ENCODE measurements around the gene ARFGAP1.

DNA sequence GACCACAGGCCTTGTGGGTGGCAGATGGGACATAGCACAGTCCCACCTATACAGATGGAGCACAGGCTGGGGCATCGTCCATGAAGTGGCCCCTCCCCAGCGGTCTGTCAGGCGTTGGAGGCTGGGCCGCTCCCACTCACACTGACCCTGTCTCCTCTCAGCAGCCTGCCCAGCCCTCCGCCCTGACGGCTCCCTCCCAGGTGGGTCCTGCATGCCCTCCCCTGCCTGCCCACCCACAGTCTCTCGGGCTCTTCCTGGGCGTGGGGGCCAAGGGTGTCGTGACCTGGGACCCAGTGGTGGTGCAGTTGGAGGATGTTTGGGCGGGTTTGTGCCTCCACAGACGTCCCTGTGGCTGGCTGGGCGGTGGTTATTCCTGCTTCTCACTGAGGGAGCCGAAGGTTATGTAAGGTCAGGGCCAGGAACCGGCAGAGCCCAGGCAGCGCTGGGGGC lies 42.7 kb downstream of the ARFGAP1 start:
- TF ChIP-seq POLR2A (IDR thresholded peaks at IDR 0.05; ENCODE audit: low read depth, low read length) (no peak), MXI1 (IDR thresholded peaks at IDR 0.05; ENCODE audit: borderline replicate concordance, low read depth, low read length) (no peak), SMC3 (IDR thresholded peaks at IDR 0.05; ENCODE audit: low read depth, low read length) (no peak)
- TF ChIP-seq, protein P1, sequence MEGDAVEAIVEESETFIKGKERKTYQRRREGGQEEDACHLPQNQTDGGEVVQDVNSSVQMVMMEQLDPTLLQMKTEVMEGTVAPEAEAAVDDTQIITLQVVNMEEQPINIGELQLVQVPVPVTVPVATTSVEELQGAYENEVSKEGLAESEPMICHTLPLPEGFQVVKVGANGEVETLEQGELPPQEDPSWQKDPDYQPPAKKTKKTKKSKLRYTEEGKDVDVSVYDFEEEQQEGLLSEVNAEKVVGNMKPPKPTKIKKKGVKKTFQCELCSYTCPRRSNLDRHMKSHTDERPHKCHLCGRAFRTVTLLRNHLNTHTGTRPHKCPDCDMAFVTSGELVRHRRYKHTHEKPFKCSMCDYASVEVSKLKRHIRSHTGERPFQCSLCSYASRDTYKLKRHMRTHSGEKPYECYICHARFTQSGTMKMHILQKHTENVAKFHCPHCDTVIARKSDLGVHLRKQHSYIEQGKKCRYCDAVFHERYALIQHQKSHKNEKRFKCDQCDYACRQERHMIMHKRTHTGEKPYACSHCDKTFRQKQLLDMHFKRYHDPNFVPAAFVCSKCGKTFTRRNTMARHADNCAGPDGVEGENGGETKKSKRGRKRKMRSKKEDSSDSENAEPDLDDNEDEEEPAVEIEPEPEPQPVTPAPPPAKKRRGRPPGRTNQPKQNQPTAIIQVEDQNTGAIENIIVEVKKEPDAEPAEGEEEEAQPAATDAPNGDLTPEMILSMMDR (conservative IDR thresholded peaks at IDR 0.05; ENCODE audit: low read depth, low read length): no peak
- TF ChIP-seq, protein P2, sequence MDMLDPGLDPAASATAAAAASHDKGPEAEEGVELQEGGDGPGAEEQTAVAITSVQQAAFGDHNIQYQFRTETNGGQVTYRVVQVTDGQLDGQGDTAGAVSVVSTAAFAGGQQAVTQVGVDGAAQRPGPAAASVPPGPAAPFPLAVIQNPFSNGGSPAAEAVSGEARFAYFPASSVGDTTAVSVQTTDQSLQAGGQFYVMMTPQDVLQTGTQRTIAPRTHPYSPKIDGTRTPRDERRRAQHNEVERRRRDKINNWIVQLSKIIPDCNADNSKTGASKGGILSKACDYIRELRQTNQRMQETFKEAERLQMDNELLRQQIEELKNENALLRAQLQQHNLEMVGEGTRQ (IDR thresholded peaks at IDR 0.05; ENCODE audit: low read depth, low read length): no peak
- TF ChIP-seq, protein P3, sequence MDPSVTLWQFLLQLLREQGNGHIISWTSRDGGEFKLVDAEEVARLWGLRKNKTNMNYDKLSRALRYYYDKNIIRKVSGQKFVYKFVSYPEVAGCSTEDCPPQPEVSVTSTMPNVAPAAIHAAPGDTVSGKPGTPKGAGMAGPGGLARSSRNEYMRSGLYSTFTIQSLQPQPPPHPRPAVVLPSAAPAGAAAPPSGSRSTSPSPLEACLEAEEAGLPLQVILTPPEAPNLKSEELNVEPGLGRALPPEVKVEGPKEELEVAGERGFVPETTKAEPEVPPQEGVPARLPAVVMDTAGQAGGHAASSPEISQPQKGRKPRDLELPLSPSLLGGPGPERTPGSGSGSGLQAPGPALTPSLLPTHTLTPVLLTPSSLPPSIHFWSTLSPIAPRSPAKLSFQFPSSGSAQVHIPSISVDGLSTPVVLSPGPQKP (IDR thresholded peaks at IDR 0.05; ENCODE audit: borderline replicate concordance, low read depth, low read length): no peak
